Glomerular endothelial cell (primary cell): ENCODE results near the gene FDXR. TPM values are rescaled to one million over a fixed set of nuclear protein-coding genes. Genes with fewer than 3 reads are reported as not detected.
"Not testable (repeated sequence)": the region's sequence is repeated elsewhere in the genome, so short reads cannot be mapped to it uniquely, and the experiment has no call there.

ENCODE experiments used
- DNase-seq: peaks from one replicate; pipeline ENCODE4 v3.0.0-alpha.2; 2011; ENCODE audit warnings: low read depth, low spot score; ENCODE audit errors: extremely low read depth
- total RNA-seq: library from RNA; depleted of rRNA; stranded (reverse); fragments of >200 nt; gene quantifications from 2 replicates; pipeline ENCODE4 v1.2.3, GENCODE V29; 2015

Gene FDXR
- total RNA-seq, 1 donor from 2014 or later: 38.6 TPM

DNA sequence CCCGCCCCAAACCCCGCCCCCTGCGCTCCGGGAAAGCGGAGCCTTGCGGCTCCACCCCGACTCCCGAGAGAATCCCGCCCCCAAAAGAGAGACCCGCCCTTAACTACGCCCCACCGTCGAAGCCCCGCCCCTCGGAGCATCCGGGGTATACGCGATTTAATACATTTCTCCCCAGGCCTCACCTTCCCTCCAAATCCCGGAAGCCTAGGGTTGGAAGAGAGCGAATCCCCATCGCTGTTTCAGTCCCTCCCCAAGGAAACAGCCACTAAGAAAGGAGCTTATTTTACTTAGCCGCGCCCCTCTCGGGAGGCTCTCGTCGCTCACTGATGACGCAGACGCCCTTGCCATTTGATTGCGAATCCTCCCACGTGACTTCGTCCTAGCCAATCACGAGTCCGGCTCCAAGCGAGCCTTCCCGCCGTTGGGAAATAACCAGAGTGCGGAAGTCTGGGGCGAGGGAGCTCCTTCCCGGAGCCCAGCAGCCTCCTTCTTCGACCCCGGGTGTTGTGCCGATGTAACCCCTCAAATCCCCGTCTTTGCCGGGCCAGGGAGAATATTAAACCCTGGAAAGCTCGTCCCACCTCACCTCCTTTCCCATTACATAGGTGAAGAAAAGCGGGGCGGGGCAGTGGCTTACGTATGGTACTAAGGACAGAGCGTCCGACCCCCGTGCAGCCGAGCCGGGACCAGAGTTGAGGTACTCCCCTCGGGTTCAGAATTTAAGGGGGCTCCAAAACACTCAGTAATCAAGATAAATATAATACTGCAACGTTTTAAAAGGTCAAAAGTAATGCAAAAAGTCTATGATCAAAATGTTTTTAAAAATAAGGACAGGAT lies 461 bp upstream of the FDXR start:
- peak; percentile 100 for DNase-seq

DNA sequence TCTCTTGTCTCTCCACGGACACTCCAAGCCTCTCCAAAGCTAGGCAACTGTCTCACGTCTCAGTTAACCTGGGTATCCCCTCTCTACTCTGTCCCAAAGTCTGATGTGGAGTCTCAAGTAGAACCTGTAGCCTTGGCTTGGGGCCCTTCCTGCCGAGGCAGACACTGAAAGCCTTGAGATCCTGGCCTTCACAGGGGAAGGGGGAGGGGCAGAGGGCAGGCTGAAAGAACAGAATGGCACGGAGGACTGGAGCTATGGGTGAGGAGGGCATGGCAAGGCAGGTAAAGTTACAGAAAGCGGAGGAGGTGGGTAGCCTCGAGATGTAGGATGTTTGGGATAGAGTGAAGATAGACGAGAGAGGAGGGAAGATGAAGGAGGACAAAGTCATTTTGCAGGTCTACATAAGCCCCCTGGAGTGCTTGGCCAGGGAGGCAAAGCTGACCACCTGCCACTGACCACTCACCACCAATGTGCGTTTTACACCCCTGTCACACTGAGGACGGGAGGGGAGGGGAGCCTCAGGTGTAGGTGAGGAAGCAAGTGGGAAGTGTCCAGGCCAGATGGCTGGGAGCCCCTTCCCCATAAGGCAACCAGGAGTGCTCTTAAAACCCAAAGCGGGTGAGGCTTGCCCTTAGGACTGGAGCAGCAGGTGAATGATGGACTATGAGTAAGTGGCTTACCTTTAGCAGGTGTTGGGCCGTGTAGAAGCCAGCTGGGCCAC lies 1.3 kb downstream of the FDXR start:
- no peak for DNase-seq

- DNase-seq: no peak
Observed at GRCh38 chr17:74870512-74870911, 2.3 kb downstream of the FDXR start.

GRCh38 chr17:74870028-74870427 lies 2.8 kb downstream of the FDXR start:
- DNase-seq: not testable (repeated sequence)

GRCh38 chr17:74868908-74869255 lies 3.9 kb downstream of the FDXR start:
- no peak for DNase-seq

DNA sequence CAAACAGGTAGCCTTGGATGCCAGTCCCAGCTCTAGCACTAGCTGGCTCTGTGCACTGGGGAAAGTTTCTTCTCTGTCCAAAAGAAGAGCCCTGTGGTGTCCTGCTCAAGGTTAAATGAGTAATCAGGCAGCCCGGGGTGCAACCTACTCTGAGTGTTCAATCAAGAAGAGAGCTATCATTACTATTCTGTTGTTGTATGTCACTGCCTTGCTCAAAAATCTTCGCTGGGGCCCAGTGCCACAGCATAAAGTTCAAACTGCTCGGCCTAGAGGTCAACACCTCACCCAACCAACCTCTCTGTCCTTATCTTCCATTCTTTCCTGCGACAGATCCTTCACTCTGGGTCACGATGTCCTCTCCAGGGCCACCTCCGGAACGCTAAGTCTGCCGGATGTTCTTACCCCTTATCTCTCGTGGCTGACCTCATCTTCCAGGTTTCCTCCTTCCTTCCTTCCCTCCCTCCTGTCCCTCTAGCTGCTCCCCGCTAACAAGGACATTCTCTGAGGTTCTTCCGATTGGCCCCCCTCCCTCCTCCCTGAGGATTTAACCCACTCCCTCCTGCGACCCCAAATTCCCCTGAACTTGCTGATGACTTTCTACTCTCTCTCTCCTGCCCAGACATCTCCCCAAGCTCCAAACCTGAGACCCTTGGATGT lies 4.4 kb downstream of the FDXR start:
- DNase-seq: no peak

GRCh38 chr17:74866198-74866835 lies 6.5 kb downstream of the FDXR start:
- no peak for DNase-seq

DNA sequence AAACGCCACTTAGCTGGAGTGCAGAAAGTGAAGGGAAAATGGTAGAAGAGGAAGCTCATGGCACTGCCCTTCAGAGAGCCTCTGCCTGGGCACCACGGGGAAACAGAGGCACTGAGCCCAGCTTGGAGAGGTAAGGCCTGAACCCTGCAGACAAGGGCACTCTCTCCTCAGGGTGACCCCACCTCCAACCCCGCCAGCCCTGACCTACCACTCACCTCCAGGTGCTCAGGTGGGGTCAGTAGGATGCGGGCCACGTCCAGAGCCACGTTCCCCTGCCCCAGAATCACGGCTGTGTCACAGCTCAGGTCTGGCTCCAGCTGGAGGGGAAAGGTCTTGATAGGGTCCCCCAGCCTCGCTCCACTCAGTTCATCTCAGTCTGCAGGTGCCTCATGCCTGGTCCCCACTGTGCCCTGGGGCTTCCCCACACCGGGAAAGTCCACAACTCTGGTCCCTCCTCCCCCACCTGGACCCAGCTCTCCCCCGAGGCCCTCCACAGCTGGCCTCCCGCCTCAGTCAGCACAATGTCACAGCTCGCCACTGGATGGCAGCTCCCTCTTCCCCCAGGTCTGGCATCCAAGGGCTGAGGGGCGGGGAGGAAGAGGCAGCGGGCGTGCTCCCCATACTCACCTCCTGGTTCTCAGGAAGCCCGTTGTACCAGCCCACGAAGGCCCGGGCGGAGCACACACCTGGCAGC lies 7.1 kb downstream of the FDXR start:
- no peak for DNase-seq

DNA sequence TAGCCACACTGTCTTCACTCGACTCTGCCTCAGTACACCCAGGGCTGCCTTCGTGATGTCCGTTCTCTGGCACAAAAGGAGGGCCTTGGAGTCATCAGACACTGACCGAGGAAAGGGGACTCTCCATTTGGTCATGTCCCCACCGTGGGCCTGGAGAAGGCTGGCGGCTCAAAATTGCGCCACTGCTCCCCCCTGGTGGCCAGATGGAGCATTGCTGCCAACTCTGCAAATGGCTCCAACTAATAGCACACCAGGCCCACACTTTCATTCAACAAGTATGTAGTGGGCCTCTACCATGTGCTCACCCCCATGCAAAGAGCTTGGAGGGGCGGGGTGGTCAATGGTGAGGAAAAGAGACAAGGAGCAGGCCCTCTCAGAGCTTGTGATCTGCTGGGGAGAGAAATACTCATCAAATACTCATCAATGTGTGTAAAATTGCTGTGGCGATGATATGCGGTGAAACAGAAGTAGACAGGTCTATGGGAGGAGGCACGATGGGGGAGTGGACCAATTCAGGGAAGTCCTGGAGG lies 7.9 kb downstream of the FDXR start:
- DNase-seq: peak; percentile 10

GRCh38 chr17:74864297-74864865 lies 8.4 kb downstream of the FDXR start:
- DNase-seq: no peak

GRCh38 chr17:74863420-74864296 lies 9.1 kb downstream of the FDXR start:
- no peak for DNase-seq

DNA sequence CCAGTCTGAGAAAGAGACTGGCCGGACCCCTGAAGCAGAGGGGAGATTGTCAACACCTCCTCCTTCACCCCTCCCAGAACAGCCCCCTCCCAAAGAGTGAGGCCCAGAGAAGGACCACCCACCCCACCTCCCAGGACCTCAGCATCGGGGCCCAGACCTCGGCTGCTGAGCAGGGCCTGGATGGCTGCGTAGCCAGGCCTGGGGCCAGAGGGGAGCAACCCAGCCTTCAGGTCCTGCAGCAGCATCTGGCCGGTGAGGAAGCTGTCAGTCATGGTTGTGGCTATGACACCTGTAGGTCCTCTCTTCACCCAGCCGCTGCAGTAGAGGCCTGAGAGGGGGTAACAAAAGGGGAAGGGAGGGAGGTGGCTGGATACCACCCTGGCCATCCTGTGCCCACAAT lies 9.9 kb downstream of the FDXR start:
- no peak for DNase-seq

GRCh38 chr17:74862108-74862901 lies 10.5 kb downstream of the FDXR start:
- no peak for DNase-seq

GRCh38 chr17:74861662-74862107 lies 11.1 kb downstream of the FDXR start:
- no peak for DNase-seq

DNA sequence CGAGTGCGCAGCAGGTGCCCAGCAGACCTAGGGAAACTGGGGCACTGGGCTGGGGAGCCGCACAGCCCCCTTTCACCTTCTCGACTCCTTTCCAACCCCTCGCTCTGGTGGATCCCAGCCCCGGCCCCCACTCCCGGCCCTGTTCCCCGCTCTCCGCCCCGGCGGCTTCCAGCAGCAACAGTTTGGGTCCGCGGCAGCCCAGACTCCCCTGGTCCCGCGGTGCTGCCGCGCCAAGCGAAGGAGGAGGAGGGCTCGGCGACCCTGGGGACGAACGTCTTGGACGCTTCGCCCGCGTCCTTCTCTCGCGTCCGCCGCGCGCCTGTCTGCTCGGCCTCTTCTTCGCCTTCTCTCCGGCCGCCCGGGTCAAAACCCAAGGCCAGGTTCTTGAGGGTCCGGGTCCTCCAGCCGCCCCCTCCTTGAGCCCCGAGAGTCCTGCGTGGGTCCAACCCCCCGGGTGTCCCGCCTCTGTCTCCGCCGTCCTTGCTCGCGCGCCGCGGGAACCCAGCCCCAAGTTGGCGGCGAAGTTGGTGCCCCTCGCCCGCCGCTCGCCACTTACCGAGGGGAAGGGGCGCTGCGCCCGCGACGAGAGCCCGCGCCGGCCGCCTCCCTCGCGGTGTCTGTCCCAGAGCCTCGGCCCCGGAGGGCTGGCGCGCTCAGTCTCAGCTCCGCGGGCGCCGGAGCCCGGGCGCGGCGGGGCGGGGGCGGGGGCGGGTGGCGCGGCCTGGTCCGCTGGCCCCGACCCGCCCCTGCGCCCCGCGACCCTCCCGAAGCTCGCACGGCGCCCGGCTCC lies 11.7 kb downstream of the FDXR start:
- DNase-seq: no peak

- no peak for DNase-seq
Observed at GRCh38 chr17:74860229-74860871, 12.4 kb downstream of the FDXR start.
